HepG2 (cell line): ENCODE measurements around the gene SPRYD3. TPM values are rescaled to one million over a fixed set of nuclear protein-coding genes. Genes with fewer than 3 reads are reported as not detected.

ENCODE experiments used
- CEBPG ChIP-seq: IDR thresholded peaks from 2 replicates; pipeline ENCODE4 v1.6.1; 2016
- CREM ChIP-seq, 2 experiments: sonication (generic) in 1 of 2; formaldehyde crosslinking in 1 of 2; IDR thresholded peaks; 2 replicates each; pipeline versions ENCODE4 v1.4.0 to v1.6.1; 2016 to 2020; ENCODE audit warnings: antibody characterized with exemption in 1 of 2, mild to moderate bottlenecking in 1 of 2, missing genetic modification reagents in 1 of 2
- GATAD2A ChIP-seq: IDR thresholded peaks from 2 replicates; pipeline ENCODE4 v1.6.1; 2016
- HNF4G ChIP-seq, 2 experiments: sonication (generic) in 1 of 2; formaldehyde crosslinking in 1 of 2; IDR thresholded peaks; 2 replicates each; pipeline versions ENCODE4 v1.4.0 to v1.6.1; 2011 to 2020; ENCODE audit warnings: borderline replicate concordance in 2 of 2, low read depth in 2 of 2, mild to moderate bottlenecking in 2 of 2, low read length in 1 of 2, missing genetic modification reagents in 1 of 2, moderate library complexity in 1 of 2
- HOXD1 ChIP-seq: sonication (generic); formaldehyde crosslinking; IDR thresholded peaks from 2 replicates; pipeline ENCODE4 v1.5.0; 2020; ENCODE audit warnings: missing genetic modification reagents
- NR2F2 ChIP-seq: IDR thresholded peaks from 2 replicates; pipeline ENCODE4 v1.6.1; 2012; ENCODE audit warnings: low read depth, inconsistent platforms, borderline replicate concordance
- RXRB ChIP-seq: IDR thresholded peaks from 2 replicates; pipeline ENCODE4 v1.6.1; 2016; ENCODE audit warnings: borderline replicate concordance, missing genetic modification reagents, missing compliant biosample characterization
- SALL2 ChIP-seq: sonication (generic); formaldehyde crosslinking; IDR thresholded peaks from 2 replicates; pipeline ENCODE4 v1.8.1; 2023; ENCODE audit warnings: mild to moderate bottlenecking, missing genetic modification reagents, inconsistent platforms
- ZBTB3 ChIP-seq: sonication (generic); formaldehyde crosslinking; IDR thresholded peaks from 2 replicates; pipeline ENCODE4 v1.4.0; 2020; ENCODE audit warnings: low read depth, mild to moderate bottlenecking, moderate library complexity, missing genetic modification reagents, borderline replicate concordance
- ZFAT ChIP-seq: sonication (generic); formaldehyde crosslinking; conservative IDR thresholded peaks from 2 replicates; pipeline ENCODE4 v1.8.1; 2023; ENCODE audit warnings: missing genetic modification reagents, inconsistent platforms
- ZNF12 ChIP-seq: sonication (generic); formaldehyde crosslinking; IDR thresholded peaks from 2 replicates; pipeline ENCODE4 v1.5.0; 2020; ENCODE audit warnings: missing genetic modification reagents
- ZNF383 ChIP-seq: sonication (generic); formaldehyde crosslinking; IDR thresholded peaks from 2 replicates; pipeline ENCODE4 v1.4.0; 2020; ENCODE audit warnings: missing genetic modification reagents, mild to moderate bottlenecking, borderline replicate concordance
- ZNF773 ChIP-seq: sonication (generic); formaldehyde crosslinking; IDR thresholded peaks from 2 replicates; pipeline ENCODE4 v1.4.0; 2020; ENCODE audit warnings: missing genetic modification reagents, borderline replicate concordance
- polyA plus RNA-seq, 8 experiments: library from polyadenylated mRNA; depleted of rRNA in 3 of 8; stranded (reverse) in 7 of 8; unstranded in 1 of 8; fragments of >200 nt; fragmentation: Illumina TruSeq in 4 of 8; extraction: Trizol in 4 of 8; gene quantifications; 2 replicates each; pipeline versions ENCODE4 v1.2.1 to v1.2.3, GENCODE V29; 2011 to 2016; ENCODE audit warnings: low read depth in 4 of 8, missing spikeins in 1 of 8, mixed read lengths in 1 of 8; ENCODE audit not compliant: insufficient read depth in 1 of 8
- total RNA-seq, 5 experiments: library from RNA; depleted of rRNA; stranded (reverse); fragments of >200 nt; fragmentation: Illumina TruSeq; extraction: Trizol; gene quantifications; 2 replicates each; pipeline ENCODE4 v1.2.3, GENCODE V29; 2016; ENCODE audit warnings: low read depth in 1 of 5
- TF ChIP-seq, protein P1 (sequence below): sonication (generic); formaldehyde crosslinking; conservative IDR thresholded peaks from 2 replicates; pipeline ENCODE4 v1.8.0; 2022; ENCODE audit warnings: mild to moderate bottlenecking, moderate library complexity, missing genetic modification reagents
- TF ChIP-seq, protein P2 (sequence below): sonication (generic); formaldehyde crosslinking; IDR thresholded peaks from 2 replicates; pipeline ENCODE4 v1.4.0; 2020; ENCODE audit warnings: low read depth, missing genetic modification reagents
- TF ChIP-seq, protein P3 (sequence below): IDR thresholded peaks from 2 replicates; pipeline ENCODE4 v1.6.1; 2016; ENCODE audit warnings: low read depth, borderline replicate concordance
- TF ChIP-seq, protein P4 (sequence below): IDR thresholded peaks from 2 replicates; pipeline ENCODE4 v1.6.1; 2016

SPRYD3 gene
- total and polyA plus RNA-seq, 2 of the 13 experiments (the other 11 are each of a cell fraction or from before 2014, with no cell fraction given), result 9.0 to 9.2 TPM

DNA sequence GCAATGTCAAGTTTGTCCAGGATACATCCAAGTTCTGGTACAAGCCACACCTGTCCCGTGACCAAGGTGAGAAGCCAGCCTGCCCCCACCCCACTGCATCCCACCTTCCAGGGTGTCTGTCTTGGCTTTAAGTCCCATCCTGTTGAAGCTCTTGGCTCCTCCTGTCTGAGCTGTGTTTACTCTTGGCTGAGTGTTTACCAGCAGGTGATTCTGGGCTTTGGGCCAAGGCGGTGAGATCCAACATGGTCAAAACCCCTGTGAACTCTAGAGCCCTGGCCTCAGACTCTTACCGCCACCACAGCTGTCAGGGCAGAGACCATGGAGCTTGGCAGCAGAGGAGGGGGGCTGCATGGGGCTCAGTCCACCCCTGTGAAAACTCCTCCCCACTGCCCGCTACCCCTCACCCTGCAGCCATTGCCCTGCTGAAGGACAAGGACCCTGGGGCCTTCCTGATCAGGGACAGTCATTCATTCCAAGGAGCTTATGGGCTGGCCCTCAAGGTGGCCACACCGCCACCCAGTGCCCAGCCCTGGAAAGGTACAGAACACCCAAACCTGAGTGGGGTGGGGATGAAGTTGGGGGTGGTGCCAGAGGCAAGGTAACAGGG is 17.7 kb downstream of the SPRYD3 start (continued):
- TF ChIP-seq ZNF773 (CRISPR knock-in tag) (no peak), NR2F2 (peak; percentile 60), HOXD1 (CRISPR knock-in tag) (no peak; the same call in 1 of the 2 replicates), SALL2 (CRISPR knock-in tag) (no peak; the same call in 1 of the 2 replicates), GATAD2A (CRISPR knock-in tag) (peak; percentile 84), RXRB (peak; percentile 90), ZBTB3 (CRISPR knock-in tag) (no peak), ZNF12 (CRISPR knock-in tag) (no peak), ZNF383 (CRISPR knock-in tag) (no peak), HNF4G (IDR thresholded peaks at IDR 0.05; ENCODE audit: borderline replicate concordance, low read depth, low read length) (no peak), HNF4G (CRISPR knock-in tag; IDR thresholded peaks at IDR 0.05; ENCODE audit: borderline replicate concordance, low read depth) (no peak; the same call in 1 of the 2 replicates), CREM (IDR thresholded peaks at IDR 0.05) (peak; percentile 48; the same call in 1 of the 2 replicates), CREM (CRISPR knock-in tag; IDR thresholded peaks at IDR 0.05) (no peak), CEBPG (CRISPR knock-in tag) (0 out of 2 replicates have a peak, but pooled peaks have one; percentile 3), ZFAT (no peak)
- TF ChIP-seq, protein P1, sequence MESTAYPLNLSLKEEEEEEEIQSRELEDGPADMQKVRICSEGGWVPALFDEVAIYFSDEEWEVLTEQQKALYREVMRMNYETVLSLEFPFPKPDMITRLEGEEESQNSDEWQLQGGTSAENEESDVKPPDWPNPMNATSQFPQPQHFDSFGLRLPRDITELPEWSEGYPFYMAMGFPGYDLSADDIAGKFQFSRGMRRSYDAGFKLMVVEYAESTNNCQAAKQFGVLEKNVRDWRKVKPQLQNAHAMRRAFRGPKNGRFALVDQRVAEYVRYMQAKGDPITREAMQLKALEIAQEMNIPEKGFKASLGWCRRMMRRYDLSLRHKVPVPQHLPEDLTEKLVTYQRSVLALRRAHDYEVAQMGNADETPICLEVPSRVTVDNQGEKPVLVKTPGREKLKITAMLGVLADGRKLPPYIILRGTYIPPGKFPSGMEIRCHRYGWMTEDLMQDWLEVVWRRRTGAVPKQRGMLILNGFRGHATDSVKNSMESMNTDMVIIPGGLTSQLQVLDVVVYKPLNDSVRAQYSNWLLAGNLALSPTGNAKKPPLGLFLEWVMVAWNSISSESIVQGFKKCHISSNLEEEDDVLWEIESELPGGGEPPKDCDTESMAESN, result no peak
- TF ChIP-seq, protein P2, sequence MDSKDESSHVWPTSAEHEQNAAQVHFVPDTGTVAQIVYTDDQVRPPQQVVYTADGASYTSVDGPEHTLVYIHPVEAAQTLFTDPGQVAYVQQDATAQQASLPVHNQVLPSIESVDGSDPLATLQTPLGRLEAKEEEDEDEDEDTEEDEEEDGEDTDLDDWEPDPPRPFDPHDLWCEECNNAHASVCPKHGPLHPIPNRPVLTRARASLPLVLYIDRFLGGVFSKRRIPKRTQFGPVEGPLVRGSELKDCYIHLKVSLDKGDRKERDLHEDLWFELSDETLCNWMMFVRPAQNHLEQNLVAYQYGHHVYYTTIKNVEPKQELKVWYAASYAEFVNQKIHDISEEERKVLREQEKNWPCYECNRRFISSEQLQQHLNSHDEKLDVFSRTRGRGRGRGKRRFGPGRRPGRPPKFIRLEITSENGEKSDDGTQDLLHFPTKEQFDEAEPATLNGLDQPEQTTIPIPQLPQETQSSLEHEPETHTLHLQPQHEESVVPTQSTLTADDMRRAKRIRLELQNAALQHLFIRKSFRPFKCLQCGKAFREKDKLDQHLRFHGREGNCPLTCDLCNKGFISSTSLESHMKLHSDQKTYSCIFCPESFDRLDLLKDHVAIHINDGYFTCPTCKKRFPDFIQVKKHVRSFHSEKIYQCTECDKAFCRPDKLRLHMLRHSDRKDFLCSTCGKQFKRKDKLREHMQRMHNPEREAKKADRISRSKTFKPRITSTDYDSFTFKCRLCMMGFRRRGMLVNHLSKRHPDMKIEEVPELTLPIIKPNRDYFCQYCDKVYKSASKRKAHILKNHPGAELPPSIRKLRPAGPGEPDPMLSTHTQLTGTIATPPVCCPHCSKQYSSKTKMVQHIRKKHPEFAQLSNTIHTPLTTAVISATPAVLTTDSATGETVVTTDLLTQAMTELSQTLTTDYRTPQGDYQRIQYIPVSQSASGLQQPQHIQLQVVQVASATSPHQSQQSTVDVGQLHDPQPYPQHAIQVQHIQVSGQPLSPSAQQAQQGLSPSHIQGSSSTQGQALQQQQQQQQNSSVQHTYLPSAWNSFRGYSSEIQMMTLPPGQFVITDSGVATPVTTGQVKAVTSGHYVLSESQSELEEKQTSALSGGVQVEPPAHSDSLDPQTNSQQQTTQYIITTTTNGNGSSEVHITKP (CRISPR knock-in tag), result no peak
- TF ChIP-seq, protein P3, sequence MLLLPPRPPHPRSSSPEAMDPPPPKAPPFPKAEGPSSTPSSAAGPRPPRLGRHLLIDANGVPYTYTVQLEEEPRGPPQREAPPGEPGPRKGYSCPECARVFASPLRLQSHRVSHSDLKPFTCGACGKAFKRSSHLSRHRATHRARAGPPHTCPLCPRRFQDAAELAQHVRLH (CRISPR knock-in tag), result peak; percentile 71; the same call in 1 of the 2 replicates
- TF ChIP-seq, protein P4, sequence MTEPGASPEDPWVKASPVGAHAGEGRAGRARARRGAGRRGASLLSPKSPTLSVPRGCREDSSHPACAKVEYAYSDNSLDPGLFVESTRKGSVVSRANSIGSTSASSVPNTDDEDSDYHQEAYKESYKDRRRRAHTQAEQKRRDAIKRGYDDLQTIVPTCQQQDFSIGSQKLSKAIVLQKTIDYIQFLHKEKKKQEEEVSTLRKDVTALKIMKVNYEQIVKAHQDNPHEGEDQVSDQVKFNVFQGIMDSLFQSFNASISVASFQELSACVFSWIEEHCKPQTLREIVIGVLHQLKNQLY, result peak; percentile 22; the same call in 1 of the 2 replicates
